DOHH2 (cell line): ENCODE measurements around the gene HSF5.

Source experiments
- EZH2phosphoT487 ChIP-seq: fragments of 200-600 bp; sonication (generic); IDR thresholded peaks from 2 replicates; pipeline ENCODE4 v1.6.1; 2017; ENCODE audit warnings: borderline replicate concordance, mild to moderate bottlenecking, antibody characterized with exemption, low read length, moderate library complexity, mixed read lengths
- TF ChIP-seq, protein P1 (sequence below): fragments of 200-600 bp; sonication (generic); IDR thresholded peaks from one replicate; pipeline ENCODE4 v1.5.1; 2014; ENCODE audit warnings: antibody characterized with exemption, mild to moderate bottlenecking, low read depth, low read length; ENCODE audit not compliant: poor library complexity, severe bottlenecking

DNA sequence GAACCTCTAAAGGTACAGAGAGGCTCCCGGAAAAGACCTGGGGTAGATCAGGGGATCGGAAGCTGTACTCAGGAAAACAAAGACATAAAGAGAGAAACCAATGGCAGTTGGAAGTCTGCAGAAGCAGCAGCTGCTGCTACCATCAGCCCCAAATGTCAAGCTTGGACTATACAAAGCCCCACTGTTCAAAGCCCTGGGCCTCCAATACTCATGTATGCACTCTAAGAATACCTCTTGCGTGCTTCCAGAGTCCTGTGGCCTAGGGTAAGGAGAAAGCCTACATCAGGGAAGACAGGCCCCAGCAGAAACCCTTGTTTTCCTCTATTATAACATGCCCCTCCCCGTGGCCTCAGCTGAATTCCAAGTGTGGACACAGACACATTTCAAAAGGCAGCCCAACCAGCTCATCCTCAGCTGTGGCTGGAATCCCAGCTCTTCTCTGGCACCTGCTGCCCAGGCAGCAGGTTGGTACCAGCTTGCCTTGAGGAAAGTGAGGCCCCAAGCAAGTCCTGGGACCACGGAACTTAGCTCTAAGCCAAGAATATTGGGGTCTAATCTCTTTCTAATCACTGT is 45.5 kb upstream of the HSF5 start:
- TF ChIP-seq, protein P1, sequence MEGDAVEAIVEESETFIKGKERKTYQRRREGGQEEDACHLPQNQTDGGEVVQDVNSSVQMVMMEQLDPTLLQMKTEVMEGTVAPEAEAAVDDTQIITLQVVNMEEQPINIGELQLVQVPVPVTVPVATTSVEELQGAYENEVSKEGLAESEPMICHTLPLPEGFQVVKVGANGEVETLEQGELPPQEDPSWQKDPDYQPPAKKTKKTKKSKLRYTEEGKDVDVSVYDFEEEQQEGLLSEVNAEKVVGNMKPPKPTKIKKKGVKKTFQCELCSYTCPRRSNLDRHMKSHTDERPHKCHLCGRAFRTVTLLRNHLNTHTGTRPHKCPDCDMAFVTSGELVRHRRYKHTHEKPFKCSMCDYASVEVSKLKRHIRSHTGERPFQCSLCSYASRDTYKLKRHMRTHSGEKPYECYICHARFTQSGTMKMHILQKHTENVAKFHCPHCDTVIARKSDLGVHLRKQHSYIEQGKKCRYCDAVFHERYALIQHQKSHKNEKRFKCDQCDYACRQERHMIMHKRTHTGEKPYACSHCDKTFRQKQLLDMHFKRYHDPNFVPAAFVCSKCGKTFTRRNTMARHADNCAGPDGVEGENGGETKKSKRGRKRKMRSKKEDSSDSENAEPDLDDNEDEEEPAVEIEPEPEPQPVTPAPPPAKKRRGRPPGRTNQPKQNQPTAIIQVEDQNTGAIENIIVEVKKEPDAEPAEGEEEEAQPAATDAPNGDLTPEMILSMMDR, result no peak
- TF ChIP-seq EZH2phosphoT487, result no peak
